HUES48 (cell line): ENCODE measurements around the gene ANKUB1.
A peak's percentile ranks its signal among the peaks of the same experiment; 100 is the strongest.

Experiments used
- H3K27ac ChIP-seq: one replicate; pipeline ENCODE4 v1.7.0; 2013; ENCODE audit warnings: low read depth, low read length, inconsistent platforms
- H3K27me3 ChIP-seq: 2 replicates; pipeline ENCODE4 v1.6.1; 2013; ENCODE audit warnings: mild to moderate bottlenecking, low read length; ENCODE audit not compliant: control insufficient read depth, insufficient read depth
- H3K36me3 ChIP-seq: 2 replicates; pipeline ENCODE4 v1.6.1; 2013; ENCODE audit warnings: low read length; ENCODE audit not compliant: control insufficient read depth, insufficient read depth
- H3K4me1 ChIP-seq: 2 replicates; pipeline ENCODE4 v1.6.1; 2013; ENCODE audit warnings: mild to moderate bottlenecking, low read length; ENCODE audit not compliant: control insufficient read depth, insufficient read depth
- H3K4me3 ChIP-seq: 2 replicates; pipeline ENCODE4 v1.5.1; 2013; ENCODE audit warnings: mild to moderate bottlenecking, low read depth, low read length
- H3K9ac ChIP-seq: 2 replicates; pipeline ENCODE4 v1.6.1; 2013; ENCODE audit warnings: mild to moderate bottlenecking, low read depth, low read length, moderate library complexity
- H3K9me3 ChIP-seq: 2 replicates; pipeline ENCODE4 v1.6.1; 2013; ENCODE audit warnings: low read length; ENCODE audit not compliant: control insufficient read depth, insufficient read depth

Gene ANKUB1

DNA sequence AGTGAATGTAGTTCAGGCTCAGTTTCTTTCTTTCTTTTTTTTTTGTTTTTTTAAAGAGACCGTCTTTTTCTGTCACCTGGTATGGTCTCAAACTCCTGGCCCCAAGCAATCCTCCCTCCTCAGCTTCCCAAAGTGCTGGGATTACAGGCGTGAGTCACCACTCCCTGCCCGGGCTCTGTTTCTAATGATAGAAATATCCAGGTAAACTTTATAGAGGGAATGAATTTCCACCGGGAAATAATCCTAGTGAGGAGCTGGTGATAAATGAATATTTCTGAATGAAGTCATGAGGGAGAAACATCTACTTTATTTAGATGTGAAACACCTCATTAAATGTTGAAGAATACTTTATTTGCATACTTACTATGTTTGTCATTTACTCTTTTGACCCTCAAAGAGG lies 27.8 kb upstream of the ANKUB1 start:
- Histone ChIP-seq H3K9me3 (0 out of 2 replicates have a peak, but pooled peaks cover 3% of the 10 kb centered on the region), H3K27me3 (no peaks in the 10 kb centered on the region), H3K4me3 (no peak overlapping the region), H3K9ac (no peak overlapping the region), H3K27ac (no peak overlapping the region), H3K4me1 (peaks cover 14% of the 10 kb centered on the region), H3K36me3 (no peaks in the 10 kb centered on the region)

DNA sequence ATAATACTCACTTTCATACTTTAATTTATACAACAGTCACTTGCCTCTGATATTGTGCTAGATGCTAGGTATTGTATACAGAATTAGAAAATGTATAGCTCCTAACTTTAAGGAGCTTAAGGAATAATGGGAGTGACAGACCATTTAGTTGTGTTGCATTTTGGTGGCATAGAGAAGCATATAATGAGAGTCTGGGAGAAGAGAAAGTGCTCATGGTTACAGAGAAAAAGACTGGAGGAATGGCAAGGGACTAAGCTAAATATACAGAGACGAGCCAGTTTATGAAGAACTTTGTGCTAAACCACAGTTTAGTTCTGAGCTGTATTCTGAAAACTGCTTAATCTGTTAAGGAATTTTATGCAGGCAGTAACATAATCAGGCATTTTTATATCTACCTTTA lies 27.1 kb upstream of the ANKUB1 start:
- Histone ChIP-seq H3K27ac (no peak overlapping the region), H3K9me3 (0 out of 2 replicates have a peak, but pooled peaks cover 3% of the 10 kb centered on the region), H3K4me1 (peaks cover 20% of the 10 kb centered on the region), H3K9ac (no peak overlapping the region), H3K36me3 (no peaks in the 10 kb centered on the region), H3K4me3 (no peak overlapping the region), H3K27me3 (no peaks in the 10 kb centered on the region)

DNA sequence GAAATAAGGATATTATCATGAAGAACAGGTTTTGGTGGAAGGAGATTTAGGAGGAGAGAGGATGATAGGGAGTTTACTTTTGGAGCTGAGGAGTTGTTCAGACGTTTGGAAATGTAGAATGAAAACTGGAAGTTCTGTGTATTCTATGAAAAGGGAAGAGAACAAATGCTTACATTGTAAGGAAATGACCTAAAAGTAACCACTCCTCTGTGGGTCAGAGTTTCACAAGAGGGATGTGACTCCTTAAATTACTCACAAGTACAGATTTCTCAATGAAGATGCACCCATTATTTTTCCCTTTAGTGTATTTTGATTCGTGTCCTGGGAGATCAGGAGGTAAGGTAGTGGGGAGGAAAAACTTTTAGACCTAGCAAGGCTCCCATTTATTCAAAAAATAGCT lies 24.6 kb upstream of the ANKUB1 start:
- peaks cover 30% of the 10 kb centered on the region for H3K4me1 ChIP-seq
- no peak overlapping the region for H3K4me3 ChIP-seq
- no peak overlapping the region for H3K9ac ChIP-seq
- no peaks in the 10 kb centered on the region for H3K36me3 ChIP-seq
- no peaks in the 10 kb centered on the region for H3K27me3 ChIP-seq
- no peaks in the 10 kb centered on the region for H3K9me3 ChIP-seq
- H3K27ac ChIP-seq, result no peak overlapping the region

DNA sequence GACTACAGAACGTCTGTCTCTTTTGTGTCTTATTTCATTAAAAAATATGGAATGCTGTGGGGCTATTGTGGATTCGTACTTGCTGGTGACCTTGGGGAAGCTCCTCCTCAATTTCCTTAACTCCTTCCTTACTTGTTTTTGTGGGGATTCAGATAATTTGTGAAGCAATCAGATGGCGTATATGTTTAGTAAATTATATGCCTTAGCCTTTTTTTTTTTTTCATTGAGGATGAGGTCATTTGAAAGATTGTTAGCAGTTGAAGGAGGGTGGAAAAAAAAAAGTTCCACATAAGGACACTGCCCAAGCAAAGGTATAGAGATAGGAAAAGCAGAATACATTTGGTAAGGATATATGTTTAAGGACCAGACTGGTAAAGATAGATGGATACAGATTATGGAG lies 24.0 kb upstream of the ANKUB1 start:
- no peak overlapping the region for H3K4me3 ChIP-seq
- H3K9me3 ChIP-seq, result no peaks in the 10 kb centered on the region
- no peak overlapping the region for H3K9ac ChIP-seq
- H3K36me3 ChIP-seq, result no peaks in the 10 kb centered on the region
- H3K27me3 ChIP-seq, result no peaks in the 10 kb centered on the region
- H3K4me1 ChIP-seq, result peaks cover 31% of the 10 kb centered on the region
- H3K27ac ChIP-seq, result no peak overlapping the region

DNA sequence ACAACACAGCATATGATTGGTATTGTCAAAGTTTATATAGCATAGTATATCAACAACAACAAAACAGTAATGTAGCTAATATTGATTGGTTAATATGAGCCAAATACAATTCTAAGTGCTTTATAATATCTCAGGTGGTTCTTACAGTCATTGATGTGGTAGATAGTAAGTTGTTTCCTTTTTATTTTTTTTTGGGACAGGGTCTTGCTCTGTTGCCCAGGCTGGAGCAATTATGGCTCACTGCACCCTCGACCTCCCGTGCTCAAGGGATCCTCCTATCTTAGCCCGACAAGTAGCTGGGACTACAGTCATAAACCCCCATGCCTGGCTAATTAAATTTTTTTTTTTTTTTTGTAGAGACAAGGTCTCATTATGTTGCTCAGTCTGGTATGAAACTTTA lies 23.4 kb upstream of the ANKUB1 start:
- peaks cover 31% of the 10 kb centered on the region for H3K4me1 ChIP-seq
- H3K27ac ChIP-seq, result no peak overlapping the region
- H3K9ac ChIP-seq, result no peak overlapping the region
- H3K4me3 ChIP-seq, result peak overlapping the region; percentile 83; the same call in 1 of the 2 replicates
- no peaks in the 10 kb centered on the region for H3K36me3 ChIP-seq
- no peaks in the 10 kb centered on the region for H3K9me3 ChIP-seq
- no peaks in the 10 kb centered on the region for H3K27me3 ChIP-seq

DNA sequence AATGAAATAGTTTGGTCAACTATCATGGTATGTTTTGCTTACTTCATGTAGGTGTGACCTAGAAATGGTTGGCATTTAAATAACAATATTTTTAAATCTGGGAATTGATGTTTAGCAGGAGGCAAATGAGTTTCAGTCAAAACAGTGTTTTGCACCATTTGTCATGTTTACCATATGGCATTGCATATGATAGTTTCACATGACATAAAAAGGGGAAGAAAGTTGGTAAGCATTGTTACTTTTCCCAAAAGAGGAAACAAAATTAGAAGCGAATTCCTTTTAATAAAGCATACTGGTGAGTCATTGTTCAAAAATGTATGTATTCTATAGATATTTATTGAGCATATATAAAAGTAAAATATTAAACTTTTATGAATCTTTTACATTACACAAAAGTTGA lies 23.0 kb upstream of the ANKUB1 start:
- H3K27me3 ChIP-seq, result no peaks in the 10 kb centered on the region
- peaks cover 31% of the 10 kb centered on the region for H3K4me1 ChIP-seq
- no peak overlapping the region for H3K9ac ChIP-seq
- H3K27ac ChIP-seq, result no peak overlapping the region
- no peaks in the 10 kb centered on the region for H3K9me3 ChIP-seq
- no peaks in the 10 kb centered on the region for H3K36me3 ChIP-seq
- H3K4me3 ChIP-seq, result peak overlapping the region; percentile 83

DNA sequence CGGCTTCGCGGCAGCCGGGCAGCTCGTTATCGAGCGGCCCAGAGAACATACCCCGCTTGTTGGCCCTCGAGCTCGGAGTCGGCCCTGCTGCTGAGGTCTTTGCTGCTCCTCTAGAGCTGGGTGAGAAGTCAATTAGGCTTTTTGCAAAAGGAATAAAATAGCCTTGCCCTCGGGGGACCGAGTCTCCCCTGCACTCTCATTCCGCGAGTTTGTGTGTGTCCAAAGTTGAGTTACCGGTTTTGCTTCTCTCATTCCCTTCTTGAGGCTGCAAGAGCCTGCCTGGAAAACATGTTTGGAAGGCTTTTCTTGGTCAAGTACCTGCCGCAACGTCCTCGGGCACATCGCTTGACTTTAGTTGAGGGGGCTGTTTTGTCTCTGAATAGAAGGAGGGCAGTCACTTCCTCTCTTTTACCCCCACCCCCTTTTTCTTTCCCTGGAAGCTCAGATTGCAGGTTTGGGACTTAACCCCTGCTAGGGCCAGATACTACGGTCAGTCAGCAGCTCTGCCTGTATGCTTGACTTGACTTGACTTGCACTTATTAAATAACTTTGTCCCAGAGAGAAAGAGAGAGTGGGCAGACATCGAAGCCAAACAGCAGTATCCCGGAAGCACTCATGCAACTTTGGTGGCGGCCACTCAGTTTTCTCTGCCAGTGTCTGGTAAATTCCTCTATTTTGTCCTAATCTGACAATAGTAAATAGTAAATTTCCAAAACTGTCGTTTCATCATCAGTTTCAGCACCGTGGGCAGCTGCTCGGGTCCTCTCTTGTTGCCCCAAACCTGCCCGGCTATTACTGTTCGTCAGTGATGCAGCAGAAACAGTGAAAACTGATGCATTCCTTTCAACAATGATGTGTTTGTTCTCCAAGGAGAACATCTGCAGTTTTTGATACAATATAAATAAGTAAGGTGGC lies 21.3 kb upstream of the ANKUB1 start:
- Histone ChIP-seq H3K9me3 (no peaks in the 10 kb centered on the region), H3K36me3 (no peaks in the 10 kb centered on the region), H3K27ac (peak overlapping the region; percentile 96), H3K27me3 (no peaks in the 10 kb centered on the region), H3K9ac (peak overlapping the region; percentile 82), H3K4me1 (peaks cover 22% of the 10 kb centered on the region), H3K4me3 (peak overlapping the region; percentile 83)

DNA sequence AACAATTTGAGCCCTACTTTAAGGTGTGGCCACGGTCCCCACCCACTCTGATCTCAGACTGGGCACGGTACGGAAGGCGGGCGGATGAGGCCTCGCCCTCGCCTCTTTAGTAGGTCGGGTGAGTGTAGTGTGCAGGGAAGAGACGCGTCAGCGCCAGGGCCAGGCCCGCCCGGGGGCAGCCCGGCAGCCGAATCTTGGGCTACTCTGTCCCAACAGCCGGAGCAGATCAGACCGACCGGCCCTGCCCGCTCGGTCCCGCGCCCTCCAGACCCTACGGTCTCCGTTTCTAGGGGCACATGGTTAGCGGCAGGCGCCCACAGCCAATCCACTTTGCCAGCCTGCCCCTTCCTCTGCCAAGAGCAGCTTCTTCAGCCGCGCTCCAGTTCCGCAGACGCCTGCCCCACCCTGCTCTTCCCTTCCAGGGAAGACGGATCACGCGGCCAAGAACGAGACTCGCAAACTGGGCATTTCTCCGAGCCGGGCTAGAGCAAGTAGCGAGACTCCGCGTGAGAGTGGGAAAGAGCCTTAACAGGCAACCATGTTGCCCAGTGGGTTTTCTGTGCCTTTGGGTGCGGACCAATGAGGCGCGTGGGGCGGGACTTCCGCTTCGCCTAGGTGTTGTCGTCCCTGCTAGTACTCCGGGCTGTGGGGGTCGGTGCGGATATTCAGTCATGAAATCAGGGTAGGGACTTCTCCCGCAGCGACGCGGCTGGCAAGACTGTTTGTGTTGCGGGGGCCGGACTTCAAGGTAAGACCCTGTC lies 20.4 kb upstream of the ANKUB1 start, which contains the start of gene RNF13:
Gene RNF13, plus strand, starts transcription at position 610 of the 761 bp plus-strand sequence. CDS start 32,812 bp downstream, outside the sequence.
- H3K4me3 ChIP-seq, result peak within 1 kb of the TSS; percentile 83
- peak within 1 kb of the TSS; percentile 96 for H3K27ac ChIP-seq
- H3K27me3 ChIP-seq, result no peaks in the 10 kb centered on the region
- peak within 1 kb of the TSS; percentile 82 for H3K9ac ChIP-seq
- no peaks in the 10 kb centered on the region for H3K9me3 ChIP-seq
- peaks cover 22% of the 10 kb centered on the region for H3K4me1 ChIP-seq
- no peaks in the 10 kb centered on the region for H3K36me3 ChIP-seq

DNA sequence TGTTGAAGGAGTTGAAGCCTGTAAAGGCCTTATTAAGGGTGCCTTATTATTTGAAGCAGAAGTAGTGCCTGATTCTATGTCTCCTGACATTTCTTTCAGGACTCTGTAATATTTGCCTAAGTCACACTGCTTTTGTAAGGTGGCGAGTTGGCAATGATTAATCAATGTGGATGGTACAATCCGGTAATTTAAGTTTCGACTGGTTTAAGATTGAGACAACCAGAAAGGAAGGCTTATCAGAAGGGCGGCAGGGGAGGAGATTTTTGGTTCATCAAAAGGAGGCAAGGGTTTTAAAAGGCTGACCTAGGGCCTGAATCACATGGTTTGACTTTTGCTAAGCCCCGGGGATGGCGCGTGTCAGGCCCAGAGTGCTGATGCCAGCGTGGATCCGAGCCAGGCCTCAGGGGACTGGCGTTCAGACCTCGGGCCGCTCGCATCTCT lies 19.8 kb upstream of the ANKUB1 start:
- no peaks in the 10 kb centered on the region for H3K27me3 ChIP-seq
- H3K27ac ChIP-seq, result peak overlapping the region; percentile 96
- H3K36me3 ChIP-seq, result no peaks in the 10 kb centered on the region
- peak overlapping the region; percentile 83 for H3K4me3 ChIP-seq
- H3K4me1 ChIP-seq, result peaks cover 22% of the 10 kb centered on the region
- H3K9me3 ChIP-seq, result no peaks in the 10 kb centered on the region
- H3K9ac ChIP-seq, result peak overlapping the region; percentile 82

DNA sequence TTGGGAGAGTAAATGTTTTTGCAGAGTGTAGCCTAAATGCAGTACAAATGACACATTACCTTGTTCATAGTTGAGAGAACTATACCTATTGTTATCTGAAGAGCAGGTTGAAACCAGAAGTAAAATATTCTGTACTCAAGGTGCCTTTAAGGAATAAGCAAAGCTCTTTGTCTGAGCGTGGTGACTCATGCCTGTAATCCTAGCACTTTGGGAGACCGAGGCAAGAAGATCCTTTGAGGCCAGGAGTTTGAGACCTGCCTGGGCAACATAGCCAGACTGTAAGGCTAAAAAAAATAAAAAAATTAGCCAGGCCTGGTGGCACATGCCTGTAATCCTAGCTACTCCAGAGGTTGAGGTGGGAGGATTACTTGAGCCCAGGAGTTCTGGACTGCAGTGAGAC lies 18.5 kb upstream of the ANKUB1 start:
- Histone ChIP-seq H3K9ac (no peak overlapping the region), H3K4me3 (no peak overlapping the region), H3K27ac (no peak overlapping the region), H3K9me3 (no peaks in the 10 kb centered on the region), H3K27me3 (no peaks in the 10 kb centered on the region), H3K36me3 (no peaks in the 10 kb centered on the region), H3K4me1 (peaks cover 22% of the 10 kb centered on the region)

DNA sequence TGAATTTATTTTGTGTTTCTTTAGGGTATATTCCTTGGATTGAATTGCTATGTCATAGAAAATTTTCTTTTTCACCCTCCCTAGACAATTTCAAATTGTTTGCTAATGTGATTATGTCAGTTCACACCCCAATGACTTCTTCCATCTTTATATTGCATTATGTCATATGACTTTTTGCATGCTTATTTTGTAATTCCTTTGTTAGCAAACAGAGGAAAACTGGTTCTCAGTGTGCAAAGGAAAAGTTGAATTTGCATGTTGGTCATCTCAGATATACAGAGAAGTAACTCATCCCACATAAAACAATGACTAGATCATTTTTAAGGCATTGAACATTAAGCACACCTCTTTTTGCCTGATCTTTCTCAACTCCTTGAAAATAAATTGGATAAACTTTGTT lies 17.3 kb upstream of the ANKUB1 start:
- no peaks in the 10 kb centered on the region for H3K36me3 ChIP-seq
- no peaks in the 10 kb centered on the region for H3K27me3 ChIP-seq
- no peaks in the 10 kb centered on the region for H3K9me3 ChIP-seq
- peaks cover 14% of the 10 kb centered on the region for H3K4me1 ChIP-seq
- H3K9ac ChIP-seq, result no peak overlapping the region
- no peak overlapping the region for H3K27ac ChIP-seq
- H3K4me3 ChIP-seq, result no peak overlapping the region
